Tibial nerve (tissue), 4 donors: ENCODE data around the gene SLC5A3. TPM values are rescaled to one million over a fixed set of nuclear protein-coding genes. Genes with fewer than 3 reads are reported as not detected.

Experiments
- DNase-seq, 2 donors: peaks; one replicate each; pipeline ENCODE4 v3.0.0-alpha.2; 2019; ENCODE audit warnings: low spot score in 2 of 2
- H3K27ac ChIP-seq, 4 donors: fragments of 200-600 bp; sonication (generic) in 3 of 4; one replicate each; pipeline ENCODE4 v1.5.1; 2017 to 2019; ENCODE audit warnings: mild to moderate bottlenecking in 1 of 4
- H3K27me3 ChIP-seq, 2 donors: fragments of 200-600 bp; sonication (generic) in 1 of 2; one replicate each; pipeline versions ENCODE4 v1.5.1 to v1.6.0; 2017 to 2019
- H3K36me3 ChIP-seq, 3 donors: fragments of 200-600 bp; sonication (generic); one replicate each; pipeline ENCODE4 v1.5.1; 2018 to 2019
- H3K4me1 ChIP-seq, 4 donors: fragments of 200-600 bp; sonication (generic) in 3 of 4; one replicate each; pipeline ENCODE4 v1.5.1; 2017 to 2019
- H3K4me3 ChIP-seq, 4 donors: fragments of 200-600 bp; sonication (generic) in 3 of 4; one replicate each; pipeline ENCODE4 v1.5.1; 2017 to 2019; ENCODE audit warnings: mild to moderate bottlenecking in 1 of 4, moderate library complexity in 1 of 4
- H3K9me3 ChIP-seq, 4 donors: fragments of 200-600 bp; sonication (generic) in 3 of 4; one replicate each; pipeline ENCODE4 v1.5.1; 2017 to 2019
- CTCF ChIP-seq, 5 experiments: fragments of 200-600 bp in 3 of 5; fragments of 450-650 bp in 2 of 5; sonication (generic) in 3 of 5; IDR thresholded peaks; one replicate each; pipeline ENCODE4 v1.5.1; 2016 to 2019; ENCODE audit warnings: antibody characterized with exemption in 5 of 5, mild to moderate bottlenecking in 3 of 5, moderate library complexity in 2 of 5
- EP300 ChIP-seq, 2 donors: sonication (generic); formaldehyde crosslinking; IDR thresholded peaks; one replicate each; pipeline ENCODE4 v1.6.1; 2017; ENCODE audit warnings: antibody characterized with exemption in 2 of 2, mild to moderate bottlenecking in 1 of 2
- POLR2A ChIP-seq, 2 donors: fragments of 450-650 bp; IDR thresholded peaks; one replicate each; pipeline ENCODE4 v1.6.1; 2017; ENCODE audit warnings: antibody characterized with exemption in 2 of 2, mild to moderate bottlenecking in 2 of 2, moderate library complexity in 2 of 2
- WGBS, 2 donors: methylation state at CpG; one replicate each; pipeline ENCODE4 v1.1.5; 2018; 5-methylcytosine and 5-hydroxymethylcytosine counted together
- total RNA-seq, 4 donors: library from RNA; depleted of rRNA; stranded (reverse); fragments of >200 nt; gene quantifications; one replicate each; pipeline ENCODE4 v1.1.0, GENCODE V29; 2016

The SLC5A3 gene
- 10 to 100 TPM; 38.1 to 74.5 (median 44.9) TPM for total RNA-seq

- H3K9me3 ChIP-seq: no peaks in the 10 kb centered on the region
- peak within 1 kb of the TSS; percentile 84 to 98 (median 89) for H3K27ac ChIP-seq
- no peaks in the 10 kb centered on the region for H3K27me3 ChIP-seq
- peak; percentile 54 to 86 for TF ChIP-seq POLR2A (IDR thresholded peaks at IDR 0.05)
- TF ChIP-seq CTCF (IDR thresholded peaks at IDR 0.05): peak in 1 of 5 experiments; percentile 3
- TF ChIP-seq EP300 (IDR thresholded peaks at IDR 0.05): peak in 1 of 2 donors; percentile 96
- no peaks in the 10 kb centered on the region for H3K36me3 ChIP-seq
- WGBS, 2 donors: 0 to 1% methylated on average over 2 to 56 of the region's 104 CpGs
- H3K4me3 ChIP-seq: peak within 1 kb of the TSS; percentile 62 to 88 (median 82)
- peaks cover 0 to 56% (median 29%) of the 10 kb centered on the region in 4 donors for H3K4me1 ChIP-seq
- DNase-seq: peak; percentile 57 to 69
These were observed at the start of gene SLC5A3, which contains the start of gene MRPS6 for GRCh38 chr21:34073032-34073748. SLC5A3 (plus strand) TSS chr21:34073578; CDS start chr21:34095199, 21,621 bp downstream. MRPS6 (plus strand) TSS chr21:34073578; CDS start chr21:34073701, 123 bp downstream.

GRCh38 chr21:34023691-34024373 is 49.5 kb upstream of the SLC5A3 start:
- H3K27ac ChIP-seq: peak overlapping the region; percentile 15 to 66 (median 34)
- no peak for DNase-seq
- H3K36me3 ChIP-seq: no peaks in the 10 kb centered on the region
- WGBS, 2 donors: 45 to 54% methylated on average over 8 of the region's 8 CpGs
- H3K4me1 ChIP-seq: peaks cover 0 to 37% (median 10%) of the 10 kb centered on the region in 4 donors
- no peak overlapping the region for H3K4me3 ChIP-seq
- H3K27me3 ChIP-seq: no peaks in the 10 kb centered on the region
- peaks cover 0 to 10% (median 0%) of the 10 kb centered on the region in 4 donors for H3K9me3 ChIP-seq
- TF ChIP-seq POLR2A (IDR thresholded peaks at IDR 0.05) (no peak), CTCF (IDR thresholded peaks at IDR 0.05) (no peak), EP300 (IDR thresholded peaks at IDR 0.05) (no peak)

GRCh38 chr21:34024374-34024693 is 49.0 kb upstream of the SLC5A3 start:
- H3K4me1 ChIP-seq: peaks cover 0 to 37% (median 10%) of the 10 kb centered on the region in 4 donors
- TF ChIP-seq CTCF (IDR thresholded peaks at IDR 0.05) (no peak), EP300 (IDR thresholded peaks at IDR 0.05) (no peak)
- no peak overlapping the region for H3K4me3 ChIP-seq
- WGBS, 2 donors: 85 to 87% methylated on average over 3 of the region's 3 CpGs
- H3K36me3 ChIP-seq: no peaks in the 10 kb centered on the region
- H3K27me3 ChIP-seq: no peaks in the 10 kb centered on the region
- no peak for DNase-seq
- H3K27ac ChIP-seq: peak overlapping the region in 2 of 4 donors; percentile 13 to 26
- peaks cover 0 to 10% (median 0%) of the 10 kb centered on the region in 4 donors for H3K9me3 ChIP-seq

- H3K4me3 ChIP-seq: no peak overlapping the region
- peaks cover 0 to 19% (median 2%) of the 10 kb centered on the region in 4 donors for H3K4me1 ChIP-seq
- TF ChIP-seq CTCF (IDR thresholded peaks at IDR 0.05) (no peak), POLR2A (IDR thresholded peaks at IDR 0.05) (no peak), EP300 (IDR thresholded peaks at IDR 0.05) (no peak)
- peaks cover 0 to 10% (median 0%) of the 10 kb centered on the region in 4 donors for H3K9me3 ChIP-seq
- no peaks in the 10 kb centered on the region for H3K27me3 ChIP-seq
- no peaks in the 10 kb centered on the region for H3K36me3 ChIP-seq
- DNase-seq: no peak
- 86 to 88% methylated on average over 8 to 9 of the region's 9 CpGs for WGBS, 2 donors
- H3K27ac ChIP-seq: no peak overlapping the region
These were observed 45.5 kb upstream of the SLC5A3 start for GRCh38 chr21:34027721-34028461.
